ENCODE measurements around the gene BTG1. TPM values are rescaled to one million over a fixed set of nuclear protein-coding genes. Genes with fewer than 3 reads are reported as not detected.

BTG1 gene
- total and polyA plus RNA-seq, 2 of the 8 experiments (the other 6 are each of a cell fraction or from before 2014, with no cell fraction given): 17.1 to 32.7 TPM

DNA sequence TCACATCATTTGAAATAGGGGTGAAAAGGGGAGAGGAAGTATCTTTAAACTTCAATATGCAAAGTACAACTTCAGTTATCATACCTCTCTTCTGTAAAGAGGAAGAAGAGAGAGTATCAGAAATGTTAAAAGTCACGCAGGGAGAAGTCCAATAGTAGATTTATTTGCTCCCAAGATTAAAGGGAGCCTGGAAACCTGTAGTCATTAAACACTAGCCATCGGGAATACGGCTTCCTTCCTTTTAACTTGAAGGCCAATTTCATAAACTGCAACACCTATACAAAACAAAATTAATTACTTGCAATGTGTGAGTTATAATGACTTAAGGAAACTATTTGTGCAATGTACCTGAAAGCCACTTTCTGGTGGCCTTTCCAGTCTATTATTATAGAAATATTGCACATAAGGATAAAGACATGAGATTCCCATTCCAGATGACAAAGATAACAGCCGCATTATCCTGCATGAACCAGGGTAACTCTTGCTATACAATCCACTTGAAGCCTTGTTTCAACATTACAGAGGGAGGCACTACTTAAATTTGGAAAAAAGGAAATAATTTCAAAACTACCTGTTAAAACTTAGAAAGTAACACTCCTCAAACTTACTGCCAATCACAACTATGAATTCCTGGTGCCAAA is 4.6 kb downstream of the BTG1 start:
- Histone ChIP-seq H3K79me2 (ENCODE audit: control insufficient read depth in 1 of 2, insufficient read depth in 2 of 2, low read length in 2 of 2) (peaks cover 31 to 93% of the 10 kb centered on the region in 2 experiments), H2BK5ac (ENCODE audit: low read depth, low read length) (no peak overlapping the region), H2BK120ac (replicated peaks; ENCODE audit: low read depth, low read length) (no peak overlapping the region), H4K5ac (ENCODE audit: insufficient read length, low read depth, low read length) (no peak overlapping the region), H4K91ac (replicated peaks; ENCODE audit: insufficient read length, low read length) (no peak overlapping the region), H3K56ac (replicated peaks; ENCODE audit: insufficient read length, low read depth, low read length) (no peak overlapping the region), H2BK15ac (ENCODE audit: low read length) (no peak overlapping the region), H2AFZ (ENCODE audit: low read length) (no peak overlapping the region), H3K18ac (ENCODE audit: extremely low read depth, low read length) (no peak overlapping the region), H3K79me1 (ENCODE audit: low read depth, low read length) (peaks cover 3% of the 10 kb centered on the region; the same call in 1 of the 2 replicates), H2AK5ac (ENCODE audit: low read depth, low read length) (no peak overlapping the region), H3K27ac (ENCODE audit: low read depth, low read length) (no peak overlapping the region), H3K9me3 (ENCODE audit: insufficient read depth in 2 of 2, low read depth in 1 of 2, low read length in 1 of 2) (no peaks in the 10 kb centered on the region), H3K23ac (ENCODE audit: insufficient read length) (no peak overlapping the region), H3K23me2 (ENCODE audit: low read depth, low read length) (no peaks in the 10 kb centered on the region; the same call in 1 of the 2 replicates), H3K4me3 (ENCODE audit: extremely low read depth in 1 of 4, insufficient read depth in 2 of 4, low read depth in 3 of 4, low read length in 4 of 4) (peak overlapping the region; percentile 36 to 93 (median 62)), H3K14ac (ENCODE audit: insufficient read length) (no peak overlapping the region), H3K4me2 (ENCODE audit: insufficient read depth in 1 of 2, low read depth in 2 of 2, low read length in 2 of 2) (peak overlapping the region; percentile 50 to 70), H4K8ac (ENCODE audit: extremely low read depth, insufficient read depth, low read length) (no peak overlapping the region), H4K20me1 (replicated peaks in 1 of 2; ENCODE audit: control insufficient read depth in 1 of 2, insufficient read depth in 2 of 2, low read length in 2 of 2) (peaks cover 20 to 22% of the 10 kb centered on the region in 2 experiments), H2BK12ac (ENCODE audit: low read depth, low read length) (no peak overlapping the region), H3K4me1 (replicated peaks in 1 of 4; ENCODE audit: control insufficient read depth in 3 of 4, insufficient read depth in 4 of 4, low read length in 3 of 4) (peaks cover 1 to 25% (median 16%) of the 10 kb centered on the region in 4 experiments; a peak in 5 of 7 replicates), H3K9ac (replicated peaks in 1 of 4; ENCODE audit: extremely low read depth in 1 of 4, low read depth in 3 of 4, low read length in 3 of 4) (no peak overlapping the region), H3K4ac (replicated peaks; ENCODE audit: insufficient read length, low read depth, low read length) (no peak overlapping the region), H2BK20ac (ENCODE audit: low read length) (no peak overlapping the region), H3K27me3 (replicated peaks in 1 of 4; ENCODE audit: control insufficient read depth in 3 of 4, extremely low read depth in 1 of 4, insufficient read depth in 3 of 4, low read length in 3 of 4) (no peaks in the 10 kb centered on the region), H3K36me3 (ENCODE audit: control insufficient read depth in 2 of 4, insufficient read depth in 4 of 4, low read length in 3 of 4) (peaks cover 0 to 36% (median 2%) of the 10 kb centered on the region in 4 experiments; a peak in 3 of 8 replicates)
- no peak for TF ChIP-seq CREB1 (IDR thresholded peaks at IDR 0.05)
- TF ChIP-seq POLR2A (IDR thresholded peaks at IDR 0.05; ENCODE audit: control extremely low read depth in 1 of 2, low read depth in 2 of 2, low read length in 2 of 2): 0 out of 3 replicates have a peak, but pooled peaks of 1 of the 2 experiments have one; percentile 22
- ChIA-PET POLR2A (ENCODE audit: partially characterized antibody) (interaction anchor here (0.8 to 1.0 kb wide), 2 partner anchors 9 to 10 kb away, joined by 3 read pairs; no protein-coding TSS in a partner anchor), CTCF (ENCODE audit: partially characterized antibody) (interaction anchor here (0.7 kb wide), 1 partner anchor 758 kb away, joined by 4 read pairs; no protein-coding TSS in a partner anchor)
- WGBS, 2 experiments (ENCODE audit: extremely low coverage in 1 of 2, insufficient coverage in 1 of 2, insufficient read length in 1 of 2, insufficient replicate concordance in 2 of 2, low coverage in 1 of 2, low lambda C conversion rate in 2 of 2, missing lambda C conversion rate in 1 of 2): 76% methylated on average over 4 of the region's 4 CpGs; no CpG with 5 or more reads in 1 of the 2 experiments
- DNase-seq (ENCODE audit: low read depth in 1 of 2, low spot score in 2 of 2): no peak
- FAIRE-seq: no peak
